Mononuclear cell (primary cell): Measurements from ENCODE around the gene KRT40. TPM values are rescaled to one million over a fixed set of nuclear protein-coding genes. Genes with fewer than 3 reads are reported as not detected.
"Not testable (repeated sequence)": the region's sequence is repeated elsewhere in the genome, so short reads cannot be mapped to it uniquely, and the experiment has no call there.

Source experiments
- H3K27me3 ChIP-seq: 2 replicates; pipeline ENCODE4 v1.6.0; 2011; ENCODE audit warnings: low read length, control low read depth; ENCODE audit not compliant: insufficient read depth
- H3K4me1 ChIP-seq: 2 replicates; pipeline ENCODE4 v1.5.1; 2011; ENCODE audit warnings: mild to moderate bottlenecking, low read length, control low read depth; ENCODE audit not compliant: insufficient read depth
- H3K4me3 ChIP-seq: 2 replicates; pipeline ENCODE4 v1.5.1; 2011; ENCODE audit warnings: mild to moderate bottlenecking, low read length, moderate library complexity
- H3K9me3 ChIP-seq: 2 replicates; pipeline ENCODE4 v1.5.1; 2011; ENCODE audit warnings: low read depth, mild to moderate bottlenecking, control low read depth, low read length
- total RNA-seq: library from RNA; depleted of rRNA; stranded (reverse); fragments of >200 nt; gene quantifications from one replicate; pipeline ENCODE4 v1.2.3, GENCODE V29; 2012

KRT40 gene
- total RNA-seq, 1 donor = 0.10 TPM

DNA sequence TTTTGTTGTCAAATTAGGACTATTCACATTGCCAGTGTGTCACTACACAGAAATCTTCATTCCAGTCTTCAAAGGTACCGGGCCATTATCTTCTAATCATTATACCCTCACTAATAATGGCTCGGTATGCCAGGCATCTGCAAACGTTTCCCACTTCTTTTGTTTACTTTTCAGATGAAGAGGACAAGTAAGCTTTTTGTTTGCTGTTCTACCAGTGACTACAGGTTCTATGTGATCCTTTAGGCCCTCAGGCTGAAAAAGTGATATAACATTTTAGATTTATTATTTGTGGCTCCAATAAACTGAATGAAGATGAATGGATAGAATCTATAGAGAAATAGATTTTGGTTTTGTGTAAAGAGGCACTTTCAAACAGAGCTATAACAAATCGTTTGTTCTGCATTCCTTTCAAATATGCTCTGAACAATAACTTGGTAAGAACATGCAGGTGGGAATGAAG lies 25.2 kb upstream of the KRT40 start:
- H3K4me3 ChIP-seq = no peak overlapping the region
- no peaks in the 10 kb centered on the region for H3K9me3 ChIP-seq
- peaks cover 2% of the 10 kb centered on the region for H3K27me3 ChIP-seq
- H3K4me1 ChIP-seq = no peaks in the 10 kb centered on the region

DNA sequence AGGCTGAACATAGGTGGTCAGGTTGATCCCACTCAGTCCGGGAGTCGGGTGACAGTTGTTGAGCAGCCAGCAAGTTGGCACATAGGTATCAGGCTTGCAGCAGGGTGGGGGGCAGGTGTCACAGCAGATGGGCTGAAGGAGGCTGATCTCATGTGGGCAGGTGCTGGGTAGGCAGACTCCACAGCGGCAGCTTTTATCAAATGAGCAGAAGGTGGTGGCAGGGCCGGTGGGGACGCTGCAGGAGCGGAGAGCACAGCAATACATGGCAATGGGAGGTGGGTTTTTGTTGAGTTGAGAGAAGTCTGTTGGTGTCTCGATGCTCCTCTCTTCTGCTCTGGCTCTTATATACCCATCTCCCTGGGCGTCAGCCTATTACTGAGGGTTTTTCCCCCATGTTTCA lies 24.7 kb upstream of the KRT40 start, which contains the start of gene KRTAP3-1:
TSS of gene KRTAP3-1 (minus strand) at position 318 of the 400 bp plus-strand sequence. CDS start at position 264, 54 bp downstream.
- Histone ChIP-seq H3K27me3 (peaks cover 2% of the 10 kb centered on the region), H3K4me3 (no peak within 1 kb of the TSS), H3K9me3 (no peaks in the 10 kb centered on the region), H3K4me1 (no peaks in the 10 kb centered on the region)

DNA sequence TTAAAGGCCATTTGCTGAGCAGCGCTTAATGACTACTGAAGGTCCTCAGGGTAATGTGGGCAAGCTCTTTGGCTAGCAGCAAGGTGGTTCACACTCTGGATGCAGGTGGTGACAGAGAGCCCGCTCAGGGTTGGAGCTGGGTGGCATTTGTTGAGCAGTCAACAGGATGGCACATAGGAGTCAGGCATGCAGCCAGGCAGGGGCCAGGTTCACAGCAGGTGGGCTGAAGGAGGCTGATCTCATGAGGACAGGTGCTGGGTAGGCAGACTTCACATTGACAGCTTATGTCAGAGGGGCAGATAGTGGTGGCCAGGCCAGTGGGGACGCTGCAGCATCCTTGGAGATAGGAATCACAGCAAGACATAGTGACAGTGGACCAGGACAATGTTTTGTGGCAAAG lies 20.3 kb upstream of the KRT40 start:
- peaks cover 12% of the 10 kb centered on the region for H3K27me3 ChIP-seq
- H3K9me3 ChIP-seq = no peaks in the 10 kb centered on the region

DNA sequence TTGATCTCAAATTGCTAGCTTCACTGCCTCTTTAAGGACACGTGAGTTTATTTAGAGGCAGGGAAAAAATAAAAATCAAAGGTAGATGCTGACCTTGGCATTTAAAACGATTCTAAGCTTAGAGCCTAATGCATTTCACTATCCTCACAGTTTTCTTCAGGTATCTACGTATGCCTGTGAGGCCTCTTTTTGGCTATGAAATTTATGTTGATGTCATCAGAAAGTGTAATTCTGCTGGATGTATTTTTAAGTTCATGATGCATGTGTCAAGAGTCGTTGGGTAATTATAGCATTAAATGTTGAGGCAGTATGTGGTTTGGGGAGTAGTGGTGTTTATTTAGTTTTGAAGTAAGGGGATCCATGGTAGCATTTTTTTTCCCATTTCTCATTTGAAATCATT lies 19.8 kb upstream of the KRT40 start:
- Histone ChIP-seq H3K4me3 (no peak overlapping the region), H3K9me3 (no peaks in the 10 kb centered on the region), H3K27me3 (peaks cover 17% of the 10 kb centered on the region), H3K4me1 (no peaks in the 10 kb centered on the region)

More for the DNA sequence above, 20.3 kb upstream of the KRT40 start:
- no peak overlapping the region for H3K4me3 ChIP-seq
- H3K4me1 ChIP-seq = no peaks in the 10 kb centered on the region

DNA sequence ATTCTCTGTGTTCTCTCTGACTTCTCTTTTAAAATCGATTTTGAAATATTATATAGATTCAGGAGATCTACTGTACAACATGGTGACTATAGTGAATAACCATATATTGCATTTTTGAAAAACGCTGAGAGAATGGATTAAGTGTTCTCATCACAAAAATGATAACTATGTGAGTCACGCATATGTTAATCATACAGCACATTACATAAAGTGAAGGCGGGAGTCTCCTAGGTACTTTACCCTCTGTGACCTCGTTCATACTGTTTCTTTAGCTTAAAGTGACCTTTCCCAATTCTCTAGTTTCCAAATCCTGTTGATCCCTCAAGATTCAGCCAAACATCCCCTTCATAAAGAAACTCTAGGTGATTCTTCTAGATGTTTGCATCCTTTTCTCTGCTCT lies 18.7 kb upstream of the KRT40 start:
- Histone ChIP-seq H3K9me3 (no peaks in the 10 kb centered on the region), H3K4me3 (no peak overlapping the region), H3K4me1 (no peaks in the 10 kb centered on the region), H3K27me3 (peaks cover 22% of the 10 kb centered on the region)

DNA sequence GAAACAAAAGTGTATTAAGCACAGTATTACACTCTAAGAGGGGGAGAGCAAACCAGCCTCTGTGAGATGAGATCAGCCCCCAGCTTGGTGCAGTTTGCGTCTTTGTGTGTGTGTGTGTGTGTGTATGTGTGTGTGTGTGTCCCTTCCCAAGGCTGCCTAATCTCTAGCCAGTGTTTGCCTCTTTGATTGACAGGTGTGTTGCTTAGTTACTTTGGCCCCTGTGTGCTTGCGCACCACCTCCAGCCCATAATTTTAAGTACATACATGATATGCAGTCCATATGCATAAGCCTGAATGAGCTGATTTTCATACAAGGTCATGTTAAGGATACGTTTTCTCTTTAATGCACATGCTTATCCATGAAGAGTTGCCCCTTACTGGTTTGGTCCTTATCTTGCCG lies 17.7 kb upstream of the KRT40 start:
- H3K4me3 ChIP-seq = no peak overlapping the region
- no peaks in the 10 kb centered on the region for H3K4me1 ChIP-seq
- H3K9me3 ChIP-seq = no peaks in the 10 kb centered on the region
- peaks cover 32% of the 10 kb centered on the region for H3K27me3 ChIP-seq

DNA sequence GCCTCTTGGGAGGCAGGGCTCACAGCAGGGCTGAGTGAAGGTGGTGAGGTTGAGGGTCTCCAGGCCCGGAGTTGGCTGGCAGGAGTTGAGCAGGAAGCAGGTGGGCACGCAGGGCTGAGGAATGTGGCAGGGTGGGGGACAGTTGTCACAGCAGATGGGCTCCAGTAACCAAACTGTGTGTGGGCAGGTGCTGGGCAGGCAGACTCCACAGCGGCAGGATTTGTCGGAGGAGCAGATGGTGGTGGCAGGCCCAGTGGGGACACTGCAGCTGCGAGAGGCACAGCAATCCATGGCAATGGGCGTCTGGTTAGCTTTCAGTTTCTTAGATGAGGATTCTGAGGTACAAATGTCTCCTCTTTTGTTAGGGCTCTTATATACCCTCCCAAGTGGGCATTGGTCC lies 15.4 kb upstream of the KRT40 start, which contains the start of gene KRTAP3-2:
TSS of gene KRTAP3-2 (minus strand) at position 344 of the 400 bp plus-strand sequence. CDS start at position 291, 53 bp downstream.
- not testable (repeated sequence) for H3K4me1 ChIP-seq, H3K9me3 ChIP-seq, H3K4me3 ChIP-seq
- H3K27me3 ChIP-seq = peaks cover 47% of the 10 kb centered on the region

DNA sequence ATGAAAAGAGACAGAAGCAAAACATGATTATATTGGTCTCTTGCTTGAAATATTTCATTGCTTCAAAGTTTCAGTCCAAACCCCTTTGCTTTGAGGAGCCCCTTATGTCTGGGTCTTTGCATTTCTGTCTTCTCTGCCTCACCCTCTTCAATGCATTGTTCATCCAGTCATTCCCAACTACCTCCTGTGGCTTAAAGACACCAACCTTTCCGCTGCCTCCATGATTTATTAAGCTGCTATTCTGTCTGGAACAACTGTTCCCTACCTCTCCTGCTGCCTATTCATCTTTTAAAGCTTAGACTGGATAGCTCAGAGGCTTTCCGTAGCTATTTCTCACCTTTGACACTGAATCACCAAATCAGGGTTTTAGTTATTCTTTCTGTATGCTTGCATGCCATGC lies 13.2 kb upstream of the KRT40 start:
- Histone ChIP-seq H3K9me3 (no peaks in the 10 kb centered on the region), H3K4me1 (no peaks in the 10 kb centered on the region), H3K4me3 (no peak overlapping the region), H3K27me3 (peaks cover 56% of the 10 kb centered on the region)

DNA sequence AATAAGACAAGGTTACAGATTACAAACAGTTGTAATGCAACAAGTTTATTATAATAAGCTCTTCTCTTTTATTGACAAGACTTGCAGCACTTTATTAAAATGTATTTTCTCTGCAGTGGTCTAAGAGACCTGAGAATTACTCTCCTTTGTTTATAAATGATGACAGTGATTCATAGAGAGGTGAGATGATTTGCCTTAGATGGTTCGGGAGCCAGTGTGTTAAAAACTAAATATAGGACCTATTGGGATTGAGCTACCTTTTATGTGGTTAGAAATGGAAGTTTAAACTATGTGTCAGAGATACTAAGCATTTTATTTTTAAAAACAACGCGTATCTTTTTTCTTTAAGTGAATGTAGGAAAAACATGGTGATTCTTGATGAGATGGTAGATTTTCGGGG lies 12.7 kb upstream of the KRT40 start:
- no peaks in the 10 kb centered on the region for H3K9me3 ChIP-seq
- peaks cover 59% of the 10 kb centered on the region for H3K27me3 ChIP-seq
- H3K4me1 ChIP-seq = no peaks in the 10 kb centered on the region
- H3K4me3 ChIP-seq = no peak overlapping the region

DNA sequence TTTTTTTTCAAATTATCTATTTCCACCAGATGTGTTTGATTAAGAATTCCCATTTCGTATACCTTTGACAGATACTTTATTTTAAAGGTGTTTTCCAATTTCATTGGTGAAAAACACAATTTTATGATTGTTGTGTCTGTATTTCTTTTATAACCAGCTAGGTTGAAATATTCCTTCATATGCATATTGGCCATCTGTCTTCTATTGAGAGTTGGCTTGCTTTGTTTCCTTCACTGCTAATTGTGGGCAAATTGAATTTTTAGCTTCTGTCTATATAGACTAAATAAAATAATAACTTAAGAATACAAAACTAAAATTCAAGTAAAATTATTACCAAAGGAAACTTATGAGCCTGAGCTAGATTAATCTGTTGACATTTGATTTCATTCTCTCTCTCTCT lies 11.0 kb upstream of the KRT40 start:
- Histone ChIP-seq H3K27me3 (peaks cover 51% of the 10 kb centered on the region), H3K4me3 (no peak overlapping the region), H3K4me1 (no peaks in the 10 kb centered on the region), H3K9me3 (no peaks in the 10 kb centered on the region)

DNA sequence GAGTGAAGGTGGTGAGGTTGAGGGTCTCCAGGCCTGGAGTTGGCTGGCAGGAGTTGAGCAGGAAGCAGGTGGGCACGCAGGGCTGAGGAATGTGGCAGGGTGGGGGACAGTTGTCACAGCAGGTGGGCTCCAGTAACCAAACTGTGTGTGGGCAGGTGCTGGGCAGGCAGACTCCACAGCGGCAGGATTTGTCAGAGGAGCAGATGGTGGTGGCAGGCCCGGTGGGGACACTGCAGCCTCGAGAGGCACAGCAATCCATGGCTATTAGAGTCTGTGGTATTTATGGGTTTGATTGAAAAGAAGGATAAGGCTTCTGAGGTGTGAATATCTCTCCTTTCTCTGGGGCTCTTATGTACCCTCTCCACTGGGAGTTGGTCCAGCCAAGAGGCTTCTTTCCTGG lies 9.7 kb upstream of the KRT40 start, which contains the start of gene KRTAP3-3:
TSS of gene KRTAP3-3 (minus strand) at position 326 of the 400 bp plus-strand sequence. CDS start at position 259, 67 bp downstream.
- H3K27me3 ChIP-seq = peaks cover 51% of the 10 kb centered on the region
- no peak within 1 kb of the TSS for H3K4me3 ChIP-seq
- H3K9me3 ChIP-seq = no peaks in the 10 kb centered on the region
- H3K4me1 ChIP-seq = no peaks in the 10 kb centered on the region

DNA sequence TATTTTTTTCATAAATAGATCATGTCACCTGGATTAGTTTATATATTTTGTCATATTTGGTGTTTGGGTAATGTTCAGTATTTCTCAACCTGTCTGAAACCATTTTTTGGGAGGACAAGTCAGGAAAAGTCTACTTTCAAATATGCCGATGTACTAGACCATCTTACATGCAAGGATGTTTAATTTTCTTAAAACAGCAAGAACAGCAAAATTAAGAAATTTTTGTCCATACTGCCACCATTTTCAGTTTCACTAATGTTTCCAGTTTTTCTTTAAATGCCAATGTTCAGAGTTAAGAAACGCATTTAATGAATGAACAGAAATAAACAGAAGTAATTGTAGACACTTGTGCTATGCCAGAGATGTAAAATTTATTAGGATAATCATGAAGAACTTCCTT lies 9.0 kb upstream of the KRT40 start:
- H3K4me1 ChIP-seq = no peaks in the 10 kb centered on the region
- H3K27me3 ChIP-seq = peaks cover 49% of the 10 kb centered on the region
- H3K9me3 ChIP-seq = no peaks in the 10 kb centered on the region
- no peak overlapping the region for H3K4me3 ChIP-seq

DNA sequence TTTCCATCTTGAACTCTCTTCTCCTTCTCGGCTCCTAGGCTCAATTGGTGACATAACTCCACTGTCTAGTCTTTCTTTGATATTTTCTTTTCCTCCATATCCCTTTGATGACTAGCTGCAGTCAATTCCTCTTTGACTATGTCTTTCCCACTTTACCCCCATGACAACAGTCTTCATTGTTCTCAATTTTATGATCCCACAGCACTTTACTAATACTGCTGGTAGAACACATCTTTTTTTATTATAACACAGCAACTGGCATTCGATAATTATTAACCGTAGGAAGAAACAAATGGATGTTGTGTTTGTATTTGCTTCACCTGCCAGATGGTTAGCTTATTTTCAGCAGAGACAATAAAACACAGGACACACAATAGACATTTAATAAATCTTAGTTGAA lies 8.5 kb upstream of the KRT40 start:
- H3K9me3 ChIP-seq = no peaks in the 10 kb centered on the region
- peaks cover 45% of the 10 kb centered on the region for H3K27me3 ChIP-seq
- H3K4me3 ChIP-seq = no peak overlapping the region
- no peaks in the 10 kb centered on the region for H3K4me1 ChIP-seq

DNA sequence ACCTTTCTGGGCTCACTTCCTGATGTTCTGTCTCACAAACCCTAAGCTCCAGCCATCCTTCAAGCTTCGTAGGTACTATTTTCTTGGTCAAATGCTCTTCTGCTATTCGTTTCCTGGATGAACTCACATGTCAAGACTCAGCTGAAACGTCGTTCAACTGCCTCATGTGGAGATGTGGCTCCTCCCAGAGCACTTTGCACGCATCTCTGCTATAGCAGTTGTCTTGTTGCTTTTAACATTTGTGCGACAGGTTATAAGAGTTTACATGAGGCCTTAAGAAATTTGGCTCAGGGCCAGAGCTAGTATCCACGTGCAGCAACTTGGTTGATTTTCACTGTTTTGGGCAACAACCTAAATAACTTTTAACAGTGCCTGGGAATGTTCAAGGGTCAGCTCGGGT lies 2.8 kb upstream of the KRT40 start:
- Histone ChIP-seq H3K4me1 (no peaks in the 10 kb centered on the region), H3K27me3 (peaks cover 19% of the 10 kb centered on the region), H3K4me3 (no peak overlapping the region), H3K9me3 (no peaks in the 10 kb centered on the region)

DNA sequence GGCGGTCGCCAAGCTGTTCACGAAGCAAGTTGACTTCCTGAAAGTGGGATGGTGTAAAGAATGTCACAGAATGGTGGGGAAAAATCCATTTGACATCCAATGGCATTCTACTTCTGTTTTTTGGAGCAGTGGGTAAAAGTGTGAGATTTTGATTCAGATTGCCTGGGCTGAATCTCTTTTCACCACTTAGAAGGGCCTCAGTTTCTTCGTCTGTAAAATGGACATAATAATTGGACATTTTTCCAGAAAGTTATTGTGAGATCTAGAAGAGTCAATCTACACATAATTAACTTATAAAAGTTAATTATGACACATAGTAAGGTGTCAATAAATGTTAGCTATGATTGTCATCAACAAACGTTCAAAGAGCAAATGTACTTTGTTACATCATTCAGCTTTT lies 3.0 kb downstream of the KRT40 start:
- peaks cover 20% of the 10 kb centered on the region for H3K27me3 ChIP-seq
- H3K4me1 ChIP-seq = no peaks in the 10 kb centered on the region
- H3K9me3 ChIP-seq = no peaks in the 10 kb centered on the region
- no peak overlapping the region for H3K4me3 ChIP-seq

DNA sequence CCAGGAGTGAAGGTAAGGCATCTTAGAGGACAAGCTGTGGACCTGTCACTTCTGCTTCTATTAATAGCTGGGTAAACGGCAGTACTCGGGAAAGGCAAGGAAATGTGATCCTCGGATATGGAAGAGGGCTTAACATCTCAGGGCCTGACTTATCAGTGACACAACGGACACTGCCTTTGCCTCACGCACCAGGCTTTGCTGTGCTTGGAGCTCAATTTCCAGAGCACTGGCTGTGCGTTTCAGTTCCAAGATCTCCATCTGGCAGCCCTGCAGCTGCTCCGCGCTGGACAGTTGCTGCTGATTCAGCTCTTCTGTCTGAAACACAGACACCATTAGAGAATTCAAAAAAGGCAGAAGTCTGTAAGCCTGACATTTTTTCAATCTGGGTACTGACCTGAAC lies 3.5 kb downstream of the KRT40 start:
- no peak overlapping the region for H3K4me3 ChIP-seq

More for the DNA sequence above, 3.5 kb downstream of the KRT40 start:
- Histone ChIP-seq H3K9me3 (no peaks in the 10 kb centered on the region), H3K4me1 (no peaks in the 10 kb centered on the region), H3K27me3 (peaks cover 24% of the 10 kb centered on the region)
